Endothelial cell of umbilical vein (primary cell): Measurements from ENCODE around the gene ZBTB37. TPM values are rescaled to one million over a fixed set of nuclear protein-coding genes. Genes with fewer than 3 reads are reported as not detected.

Experiments used
- BruUV-seq: library from RNA; stranded (reverse); fragments of 400-500 nt; replicated peaks from 2 replicates; lab custom pipeline; 2021; lab: Mats Ljungman, UMichigan
- CTCF ChIA-PET: fragments of 300-600, 350-600 bp; sonication (Branson Sonifier 250); formaldehyde crosslinking; loops from one replicate; lab custom pipeline; 2021; ENCODE audit warnings: antibody characterized with exemption, inconsistent platforms; lab: Charles Lee
- POLR2A ChIA-PET: fragments of 300-600, 350-600 bp; sonication (Branson Sonifier 250); formaldehyde crosslinking; loops from one replicate; lab custom pipeline; 2021; ENCODE audit warnings: antibody characterized with exemption, inconsistent platforms; lab: Charles Lee
- DNase-seq: peaks from one replicate; pipeline ENCODE4 v3.0.0-alpha.2; 2011; ENCODE audit warnings: low read depth, low spot score
- FAIRE-seq: peaks from 2 replicates; lab custom pipeline; 2011; peaks lifted over from hg19 to GRCh38; lab: Jason Lieb, UNC
- H2AFZ ChIP-seq: 2 replicates; pipeline ENCODE4 v1.6.0; 2012; ENCODE audit warnings: low read depth, low read length, control low read depth, inconsistent platforms
- H3K27ac ChIP-seq: 2 replicates; pipeline ENCODE4 v1.5.1; 2011; ENCODE audit warnings: low read depth, mild to moderate bottlenecking, control low read depth, low read length, moderate library complexity; ENCODE audit not compliant: insufficient read depth
- H3K27me3 ChIP-seq, 2 experiments: 2 replicates each; pipeline versions ENCODE4 v1.6.0 to v1.6.1; 2011; ENCODE audit warnings: low read length in 2 of 2, mixed read lengths in 1 of 2; ENCODE audit not compliant: control insufficient read depth in 2 of 2, insufficient read depth in 2 of 2
- H3K36me3 ChIP-seq, 2 experiments: 2 replicates in 1 of 2; 3 replicates in 1 of 2; pipeline ENCODE4 v1.5.1; 2011; ENCODE audit warnings: low read length in 2 of 2, mild to moderate bottlenecking in 1 of 2, moderate library complexity in 1 of 2; ENCODE audit not compliant: control insufficient read depth in 2 of 2, insufficient read depth in 2 of 2; ENCODE audit errors: extremely low read depth in 1 of 2
- H3K4me1 ChIP-seq: 3 replicates; pipeline ENCODE4 v1.5.1; 2011; ENCODE audit warnings: mild to moderate bottlenecking, low read length; ENCODE audit not compliant: control insufficient read depth, insufficient read depth; ENCODE audit errors: extremely low read depth
- H3K4me2 ChIP-seq: 2 replicates; pipeline ENCODE4 v1.6.1; 2011; ENCODE audit warnings: low read length, control low read depth, mixed read lengths; ENCODE audit not compliant: insufficient read depth
- H3K4me3 ChIP-seq, 3 experiments: fragments of 200-600 bp in 1 of 3; sonication (generic), shearing (Covaris generic) in 1 of 3; replicated peaks in 1 of 3; 2 replicates each; pipeline ENCODE4 v1.5.1; 2011 to 2016; ENCODE audit warnings: control low read depth in 3 of 3, low read length in 3 of 3, mild to moderate bottlenecking in 2 of 3, inconsistent platforms in 1 of 3, low read depth in 1 of 3, moderate library complexity in 1 of 3; ENCODE audit not compliant: insufficient read depth in 1 of 3
- H3K79me2 ChIP-seq: 2 replicates; pipeline ENCODE4 v1.6.0; 2012; ENCODE audit warnings: low read length, inconsistent platforms; ENCODE audit not compliant: control insufficient read depth, insufficient read depth
- H3K9ac ChIP-seq: replicated peaks from 2 replicates; pipeline ENCODE3; 2011; ENCODE audit warnings: low read length, control low read depth; ENCODE audit not compliant: insufficient read depth; ENCODE audit errors: extremely low read depth
- H3K9me1 ChIP-seq: replicated peaks from 3 replicates; pipeline ENCODE4 v1.6.0; 2011; ENCODE audit warnings: mild to moderate bottlenecking, low read length; ENCODE audit not compliant: control insufficient read depth, insufficient read depth; ENCODE audit errors: extremely low read depth
- H3K9me3 ChIP-seq: replicated peaks from 2 replicates; pipeline ENCODE4 v1.5.1; 2012; ENCODE audit warnings: low read length, inconsistent platforms; ENCODE audit not compliant: control insufficient read depth, insufficient read depth
- H4K20me1 ChIP-seq: replicated peaks from 2 replicates; pipeline ENCODE3; 2011; ENCODE audit warnings: mild to moderate bottlenecking, low read length; ENCODE audit not compliant: control insufficient read depth, insufficient read depth; ENCODE audit errors: extremely low read depth
- FOS ChIP-seq: IDR thresholded peaks from 2 replicates; pipeline ENCODE4 v1.6.1; 2011; ENCODE audit warnings: mild to moderate bottlenecking, low read length, moderate library complexity, borderline replicate concordance; ENCODE audit not compliant: insufficient read depth
- POLR2AphosphoS5 ChIP-seq: IDR thresholded peaks from 2 replicates; pipeline ENCODE4 v1.6.1; 2012; ENCODE audit warnings: low read depth, mild to moderate bottlenecking, control low read depth, low read length, moderate library complexity; ENCODE audit not compliant: insufficient read depth
- dilution Hi-C: fragments of 300-500 bp; cut with MboI; formaldehyde crosslinking; loops from one replicate; pipeline ENCODE4 v1.15.0; 2019; ENCODE audit warnings: low sequenced_read_pairs; ENCODE audit not compliant: extremely low pct_ligation_motif_present
- intact Hi-C: fragments of 100-400 bp; cut with micrococcal nuclease; formaldehyde crosslinking; loops from one replicate; pipeline ENCODE4 v1.10.0; 2022
- polyA plus RNA-seq, 4 experiments: library from polyadenylated mRNA; depleted of rRNA in 3 of 4; stranded (reverse) in 3 of 4; unstranded in 1 of 4; fragments of >200 nt; gene quantifications; 2 replicates each; pipeline versions ENCODE4 v1.2.1 to v1.2.3, GENCODE V29; 2011 to 2012; ENCODE audit warnings: missing spikeins in 1 of 4
- total RNA-seq: library from RNA; stranded (reverse); gene quantifications from 2 replicates; pipeline ENCODE4 v1.2.3, GENCODE V29; 2021
- TF ChIP-seq, protein P1 (sequence below): IDR thresholded peaks from 2 replicates; pipeline ENCODE4 v1.6.1; 2011; ENCODE audit not compliant: insufficient read depth, insufficient read length

The ZBTB37 gene
- total and polyA plus RNA-seq, 2 donors (not counting 3 experiments of a cell fraction or from before 2014, with no cell fraction given) = 0.94 to 5.9 TPM

- H4K20me1 ChIP-seq = peaks cover 8% of the 10 kb centered on the region
- no peak for TF ChIP-seq FOS
- peak; percentile 14 for TF ChIP-seq POLR2AphosphoS5
- peaks cover 18 to 40% of the 10 kb centered on the region in 2 experiments for H3K36me3 ChIP-seq
- DNase-seq = no peak
- POLR2A ChIA-PET = interaction anchor here (1.1 to 1.4 kb wide), 2 partner anchors 13 to 154 kb away, joined by 3 to 5 read pairs; no protein-coding TSS in a partner anchor
- H3K4me1 ChIP-seq = peaks cover 47% of the 10 kb centered on the region
- peak overlapping the region; percentile 36 to 99 (median 90) for H3K4me3 ChIP-seq
- FAIRE-seq = no peak
- H3K9ac ChIP-seq = peak overlapping the region; percentile 74
- no peaks in the 10 kb centered on the region for H3K9me3 ChIP-seq
- H2AFZ ChIP-seq = no peak overlapping the region
- dilution Hi-C loops (no loop called here), intact Hi-C loops (loop anchor here (5.0 kb wide), 2 partner anchors 1119 to 1131 kb away; partner anchors contain the start of gene CACYBP)
- CTCF ChIA-PET = interaction anchor here (2.2 kb wide), 1 partner anchor 43 kb away, joined by 6 read pairs; the partner anchor contains the start of gene DARS2
- H3K79me2 ChIP-seq = peaks cover 37% of the 10 kb centered on the region
- H3K9me1 ChIP-seq = no peaks in the 10 kb centered on the region
- H3K27ac ChIP-seq = peak overlapping the region; percentile 31
- H3K4me2 ChIP-seq = peak overlapping the region; percentile 95
- no peaks in the 10 kb centered on the region for H3K27me3 ChIP-seq
- BruUV-seq = no TSS peak
Measured at GRCh38 chr1:173866413-173867115, 1.6 kb upstream of the ZBTB37 start.

DNA sequence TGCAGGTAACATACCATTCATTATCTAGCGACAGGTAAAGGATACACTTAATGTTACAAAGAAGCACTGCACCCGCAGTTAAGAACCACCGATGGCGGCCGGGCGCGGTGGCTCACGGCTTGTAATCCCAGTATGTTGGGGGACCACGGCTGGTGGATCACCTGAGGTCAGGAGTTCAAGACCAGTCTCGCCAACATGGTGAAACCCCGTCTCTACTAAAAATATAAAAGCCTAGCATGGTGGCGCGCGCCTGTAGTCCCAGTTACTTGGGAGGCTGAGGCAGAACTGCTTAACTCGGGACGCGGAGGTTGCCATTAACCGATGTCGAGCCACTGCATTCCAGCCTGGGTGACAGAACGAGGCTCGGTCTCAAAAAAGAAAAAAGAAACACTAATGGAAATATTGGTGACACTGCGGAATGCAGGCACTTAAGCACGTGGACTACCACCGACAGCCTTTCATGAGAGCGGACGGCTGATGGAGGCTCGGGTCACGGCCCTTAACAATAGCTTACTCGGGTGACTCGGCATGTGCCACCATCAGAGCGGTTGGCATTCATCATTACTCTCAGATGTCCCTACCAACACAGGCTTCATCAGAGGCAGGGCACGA, 933 bp upstream of the ZBTB37 start:
- BruUV-seq = TSS peak; percentile 57
- H3K27ac ChIP-seq = peak overlapping the region; percentile 45
- H3K79me2 ChIP-seq = peaks cover 37% of the 10 kb centered on the region
- H3K36me3 ChIP-seq = peaks cover 18 to 40% of the 10 kb centered on the region in 2 experiments
- CTCF ChIA-PET = no interaction called here
- dilution Hi-C loops = no loop called here
- peak overlapping the region; percentile 36 to 99 (median 90) for H3K4me3 ChIP-seq
- H3K9ac ChIP-seq = peak overlapping the region; percentile 74
- TF ChIP-seq, protein P1, sequence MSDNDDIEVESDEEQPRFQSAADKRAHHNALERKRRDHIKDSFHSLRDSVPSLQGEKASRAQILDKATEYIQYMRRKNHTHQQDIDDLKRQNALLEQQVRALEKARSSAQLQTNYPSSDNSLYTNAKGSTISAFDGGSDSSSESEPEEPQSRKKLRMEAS = peak; percentile 32
- no peak for TF ChIP-seq FOS
- POLR2A ChIA-PET = interaction anchor here (0.7 to 2.5 kb wide), 3 partner anchors 14 to 43 kb away, joined by 3 to 18 read pairs (median 4); partner anchors contain the start of genes CENPL and DARS2
- peaks cover 8% of the 10 kb centered on the region for H4K20me1 ChIP-seq
- H3K27me3 ChIP-seq = no peaks in the 10 kb centered on the region
- no peaks in the 10 kb centered on the region for H3K9me3 ChIP-seq
- intact Hi-C loops = loop anchor here (5.0 kb wide), 2 partner anchors 1120 to 1130 kb away; partner anchors contain the start of gene CACYBP
- H3K4me2 ChIP-seq = peak overlapping the region; percentile 95
- DNase-seq (no peak), FAIRE-seq (peak; percentile 64)
- peaks cover 48% of the 10 kb centered on the region for H3K4me1 ChIP-seq
- no peak overlapping the region for H2AFZ ChIP-seq
- no peaks in the 10 kb centered on the region for H3K9me1 ChIP-seq
